Activated CD4-positive, alpha-beta T cell treated with anti-CD3 and anti-CD28 coated beads, Interleukin-2, Interleukin-6, amounts not matched to agents 100 ng/mL and 50 ng/mL, durations not matched to agents 16 hours and 8 hours (primary cell): ENCODE results near the gene SGSH.

ENCODE experiments used
- DNase-seq: peaks from one replicate; pipeline ENCODE4 v3.0.0-alpha.2; 2020

Gene SGSH

DNA sequence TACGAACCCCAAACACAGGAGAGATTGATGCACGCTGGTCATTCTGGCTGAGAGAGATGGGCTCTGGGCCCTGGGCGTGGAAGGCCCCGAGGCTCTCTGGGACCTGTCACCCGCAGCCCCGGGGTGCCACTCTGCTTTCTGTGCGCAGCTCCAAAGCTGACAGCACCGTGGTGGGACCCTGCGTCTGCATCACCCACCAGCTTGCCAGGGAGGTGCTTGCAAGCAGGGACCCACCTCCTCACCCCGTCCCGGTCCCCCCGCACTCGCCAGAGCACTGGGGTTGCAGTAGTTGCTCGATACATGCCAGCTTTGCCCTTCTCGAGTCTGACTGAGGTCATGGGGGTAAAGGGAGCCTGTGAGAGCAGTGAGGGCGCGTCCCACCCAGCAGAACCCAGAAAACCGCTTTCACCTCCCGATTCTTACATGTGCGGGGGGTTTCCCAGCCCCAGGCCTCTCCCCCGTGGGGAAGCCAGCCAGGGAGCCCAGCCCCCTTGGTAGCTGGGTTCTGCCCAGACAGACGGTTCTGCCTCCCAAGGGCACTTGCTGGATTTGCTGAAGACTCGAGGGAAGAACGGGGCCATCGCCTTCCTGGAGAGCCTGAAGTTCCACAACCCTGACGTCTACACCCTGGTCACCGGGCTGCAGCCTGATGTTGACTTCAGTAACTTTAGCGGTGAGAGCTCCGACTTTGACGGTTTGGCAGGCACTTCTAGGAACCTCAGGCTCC is 37.9 kb downstream of the SGSH start:
- no peak for DNase-seq

DNA sequence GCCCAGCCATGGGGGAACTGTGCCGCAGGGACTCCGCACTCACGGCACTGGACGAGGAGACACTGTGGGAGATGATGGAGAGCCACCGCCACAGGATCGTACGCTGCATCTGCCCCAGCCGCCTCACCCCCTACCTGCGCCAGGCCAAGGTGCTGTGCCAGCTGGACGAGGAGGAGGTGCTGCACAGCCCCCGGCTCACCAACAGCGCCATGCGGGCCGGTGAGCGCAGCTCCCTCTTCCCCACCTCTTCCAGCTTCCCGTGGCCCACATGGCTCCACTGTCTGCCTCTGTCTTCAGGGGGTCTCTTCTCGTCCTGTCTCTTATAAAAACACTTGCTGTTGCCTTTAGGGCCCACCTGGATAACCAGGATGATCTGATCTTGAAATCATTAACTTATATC is 38.7 kb downstream of the SGSH start:
- no peak for DNase-seq

DNA sequence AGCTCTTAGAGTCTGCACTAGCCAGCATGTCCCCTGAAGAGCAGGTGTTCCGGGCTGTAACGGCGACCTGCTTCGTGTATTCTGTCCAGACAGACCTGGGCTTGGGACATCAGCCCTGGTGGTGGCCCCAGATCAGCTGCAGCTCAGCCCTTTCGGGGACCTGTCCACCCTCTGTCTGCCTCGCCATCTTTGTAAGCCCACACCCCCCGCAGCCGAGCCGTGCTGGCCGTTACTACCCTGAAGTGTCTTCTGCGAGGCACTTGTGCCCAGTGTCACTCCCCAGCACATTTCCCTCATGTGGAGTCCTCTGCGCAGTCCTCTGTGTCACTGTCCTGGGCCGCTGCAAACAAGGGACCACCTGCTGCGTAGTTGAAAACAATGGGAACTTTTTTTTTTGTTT is 39.9 kb downstream of the SGSH start:
- DNase-seq = no peak

DNA sequence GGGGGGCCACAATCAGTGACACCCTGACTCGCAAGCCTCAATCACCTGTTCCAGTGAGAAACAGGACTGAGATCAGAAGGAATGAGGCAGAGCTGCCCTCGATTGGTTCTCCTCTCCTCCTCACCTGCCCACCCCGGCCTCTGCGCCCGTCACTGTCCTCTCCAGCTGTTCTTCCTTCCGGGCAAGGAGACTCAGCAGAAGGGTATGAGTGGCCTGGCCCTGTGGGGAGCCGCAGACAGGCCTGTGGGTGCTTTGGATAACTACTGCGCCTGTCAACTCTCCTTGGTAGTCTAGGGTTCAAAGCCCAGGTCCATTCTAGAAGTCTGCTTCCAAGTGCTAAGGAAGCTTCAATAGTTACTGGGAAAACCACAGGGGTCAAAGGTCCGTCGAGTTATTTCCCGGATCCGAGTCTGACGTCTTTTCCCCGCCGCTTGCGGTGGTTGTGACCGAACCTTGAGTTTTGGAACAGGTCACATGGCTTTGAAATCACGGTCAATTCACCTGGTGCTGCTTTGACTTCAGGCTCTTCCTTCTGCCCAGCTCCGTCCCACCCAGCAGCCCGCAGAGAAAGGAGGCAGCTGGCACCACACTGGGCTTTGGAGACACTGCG is 42.0 kb downstream of the SGSH start:
- DNase-seq = no peak

DNA sequence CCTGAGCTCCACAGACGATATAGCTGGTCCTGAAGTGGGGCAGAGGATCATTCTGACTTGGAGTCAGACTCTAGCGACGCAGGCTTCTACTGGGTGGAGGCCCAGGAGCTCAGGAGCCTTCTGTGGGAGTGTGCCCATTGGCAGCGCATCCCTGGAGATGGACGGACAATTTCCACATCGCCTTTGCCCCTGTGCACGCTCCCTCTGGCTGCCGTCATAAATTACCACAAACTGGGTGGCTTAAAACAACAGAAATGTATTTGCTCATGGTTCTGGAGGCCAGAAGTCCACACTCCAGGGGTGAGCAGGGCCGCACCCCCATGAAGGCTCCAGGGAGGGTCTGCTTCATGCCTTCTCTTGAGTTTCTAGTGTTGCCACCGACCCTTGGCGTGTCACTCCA is 43.4 kb downstream of the SGSH start:
- no peak for DNase-seq

DNA sequence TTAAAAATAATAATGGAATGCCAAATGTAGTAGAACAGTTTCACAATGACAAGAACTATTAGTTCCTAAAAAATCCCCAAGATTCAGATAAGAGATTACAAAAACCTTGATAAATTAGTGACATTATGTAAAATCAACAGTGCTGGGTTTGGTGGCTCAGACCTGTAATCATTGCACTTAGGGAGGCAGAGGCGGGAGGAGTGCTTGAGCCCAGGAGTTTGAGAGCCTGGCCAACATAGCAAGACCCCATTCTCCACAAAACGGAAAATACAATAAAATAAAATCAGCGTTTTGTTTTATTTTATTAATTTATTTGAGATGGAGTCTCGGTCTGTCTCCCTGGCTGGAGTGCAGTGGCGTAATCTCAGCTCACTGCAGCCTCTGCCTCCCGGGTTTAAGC is 46.2 kb downstream of the SGSH start:
- DNase-seq = no peak

DNA sequence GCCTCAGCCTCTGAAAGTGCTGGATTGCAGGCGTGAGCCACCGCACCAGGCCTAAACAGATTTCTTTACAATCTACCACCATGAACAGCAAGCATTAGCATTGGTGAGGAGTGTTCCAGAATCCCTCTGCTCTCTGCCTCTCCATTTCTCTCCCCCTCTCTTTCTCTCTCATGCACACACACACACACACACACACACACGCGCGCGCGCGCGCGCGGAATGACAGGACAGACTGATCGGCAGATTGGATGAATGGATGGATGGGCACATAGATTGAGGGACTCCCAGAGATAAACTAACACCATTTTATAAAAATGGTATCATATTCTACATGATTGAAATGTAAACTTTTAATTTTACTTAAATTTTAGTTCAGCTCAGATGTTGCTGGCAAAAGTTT is 47.0 kb downstream of the SGSH start:
- no peak for DNase-seq

DNA sequence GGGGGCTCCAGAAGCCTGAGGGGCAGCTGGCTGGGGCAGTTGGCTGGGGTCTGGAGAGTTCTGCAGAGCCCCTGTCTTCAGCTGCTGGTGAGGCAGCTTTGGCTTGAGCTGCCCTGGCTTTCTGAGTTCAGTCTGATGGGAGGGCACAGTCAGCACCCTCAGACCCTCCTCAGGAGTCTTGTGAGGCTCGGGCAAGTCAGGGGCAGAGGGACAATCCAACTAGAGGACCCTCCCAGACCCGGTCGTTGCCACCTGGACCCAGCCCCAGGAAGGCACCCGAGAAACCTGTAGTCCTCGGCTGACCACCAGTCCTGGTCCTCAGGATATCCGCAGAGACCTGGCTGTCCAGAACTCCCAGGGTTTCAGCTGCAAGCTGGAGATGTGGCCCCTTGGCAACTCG is 48.5 kb downstream of the SGSH start:
- DNase-seq = no peak

DNA sequence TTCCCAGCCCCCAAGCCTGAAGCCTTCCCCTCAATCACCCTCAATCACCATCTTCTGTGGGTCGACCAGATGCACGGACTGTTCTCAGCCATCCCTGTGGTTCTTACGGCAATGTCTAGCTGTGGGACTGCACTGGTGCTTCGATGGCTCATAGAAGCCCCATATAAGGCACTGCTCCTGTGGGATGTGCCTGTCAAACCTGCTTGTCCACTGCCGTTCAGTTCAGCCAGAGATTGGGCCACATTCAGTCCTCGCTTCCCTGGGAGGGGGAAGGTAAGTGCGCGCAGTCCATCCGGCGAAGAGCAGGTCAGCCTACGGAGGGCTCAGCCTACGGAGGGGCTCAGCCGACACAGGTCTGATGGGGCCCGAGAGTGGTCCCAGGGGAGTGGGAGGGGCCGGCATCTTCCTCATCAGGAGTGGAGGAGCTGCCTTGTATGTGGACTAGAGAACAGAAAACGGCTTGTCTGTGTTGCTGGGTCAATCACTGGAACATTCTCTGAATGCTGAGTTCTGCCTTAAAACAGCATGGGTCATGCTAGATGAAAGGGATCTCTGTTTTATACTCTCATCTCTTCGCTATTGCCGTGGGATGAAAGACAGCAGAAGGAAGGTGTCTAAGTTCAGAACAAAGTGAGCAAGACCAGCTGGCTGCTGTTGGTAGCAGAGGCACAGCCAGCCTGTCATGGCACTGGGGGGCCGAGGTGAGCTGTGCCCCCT is 50.2 kb downstream of the SGSH start, which contains the start of gene CARD14:
Gene CARD14 (plus strand): TSS at position 247 of the 717 bp plus-strand sequence. CDS start 11,409 bp downstream, outside the sequence.
- DNase-seq = no peak

DNA sequence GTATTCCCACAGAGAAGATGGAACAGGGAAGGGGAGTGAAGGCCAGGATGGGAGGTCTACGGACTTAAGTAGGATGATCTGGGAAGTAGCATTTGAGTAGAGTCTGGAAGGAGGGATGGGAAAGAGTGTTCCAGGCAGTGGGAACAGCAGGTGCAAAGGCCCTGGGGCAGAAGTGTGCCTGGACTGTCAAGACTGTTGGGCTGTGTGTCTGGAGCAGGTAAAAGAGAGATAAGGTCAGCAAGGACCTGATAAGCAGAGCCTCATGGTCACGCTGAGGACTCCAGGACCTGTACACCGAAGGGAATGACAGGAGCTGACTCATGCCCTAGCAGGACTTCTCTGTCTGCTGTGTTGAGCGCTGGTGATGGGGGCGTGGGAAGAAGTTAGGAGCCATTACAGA is 51.0 kb downstream of the SGSH start:
- DNase-seq = no peak

DNA sequence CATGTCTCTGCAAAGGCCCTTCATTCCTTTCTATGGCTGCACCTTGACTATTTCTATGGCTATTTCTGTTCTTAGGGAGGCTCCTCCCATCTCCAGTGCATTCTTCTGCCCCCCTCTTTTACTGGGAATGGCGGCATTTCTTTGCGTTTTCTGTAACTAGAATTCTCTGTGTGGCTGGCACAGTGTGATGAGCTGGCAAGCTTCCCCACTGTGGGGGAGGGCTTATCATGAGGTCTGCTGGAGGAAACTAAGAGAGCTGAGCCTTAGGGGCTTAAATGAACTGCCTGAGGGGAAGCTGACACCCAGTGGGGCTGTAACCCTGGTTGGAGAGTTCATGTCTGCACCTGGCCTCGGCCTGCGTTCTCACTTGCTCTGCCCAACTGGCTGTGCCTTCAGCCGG is 51.8 kb downstream of the SGSH start:
- no peak for DNase-seq

DNA sequence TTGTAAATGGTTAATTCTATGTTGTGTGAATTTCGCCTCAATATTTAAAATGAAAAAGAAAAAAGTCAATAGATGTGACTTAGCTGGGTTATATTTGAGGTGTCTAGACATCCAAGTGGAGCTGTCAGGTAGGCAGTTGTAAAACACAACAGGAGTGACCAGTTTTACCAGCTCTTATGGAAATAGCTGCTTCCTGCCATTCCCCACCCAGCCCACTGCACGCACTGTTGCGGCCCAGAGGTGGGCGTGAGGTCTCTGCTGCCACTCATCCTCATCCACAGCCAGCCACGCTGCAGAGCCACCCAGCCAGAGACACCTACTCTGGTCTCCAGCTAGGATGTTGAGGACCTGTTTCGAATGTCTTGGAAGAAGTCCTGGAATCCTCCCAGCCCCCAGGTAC is 53.7 kb downstream of the SGSH start:
- no peak for DNase-seq

DNA sequence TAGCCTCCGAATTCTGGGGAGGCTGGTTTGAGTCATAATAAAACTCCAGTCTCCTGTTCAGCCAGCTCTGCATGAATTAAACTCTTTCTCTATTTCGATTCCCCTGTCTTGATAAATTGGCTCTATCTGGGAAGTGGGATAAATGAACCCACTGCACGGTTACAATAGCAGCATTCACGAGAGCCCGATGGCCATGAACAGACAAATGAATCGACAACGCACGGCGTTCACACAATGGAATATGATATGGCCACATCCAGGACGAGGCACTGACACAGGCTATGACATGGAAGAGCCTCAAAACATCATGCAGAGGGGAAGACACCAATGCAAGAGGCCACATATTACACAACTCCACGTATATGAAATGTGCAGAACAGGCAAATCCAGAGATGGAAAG is 55.9 kb downstream of the SGSH start:
- no peak for DNase-seq

DNA sequence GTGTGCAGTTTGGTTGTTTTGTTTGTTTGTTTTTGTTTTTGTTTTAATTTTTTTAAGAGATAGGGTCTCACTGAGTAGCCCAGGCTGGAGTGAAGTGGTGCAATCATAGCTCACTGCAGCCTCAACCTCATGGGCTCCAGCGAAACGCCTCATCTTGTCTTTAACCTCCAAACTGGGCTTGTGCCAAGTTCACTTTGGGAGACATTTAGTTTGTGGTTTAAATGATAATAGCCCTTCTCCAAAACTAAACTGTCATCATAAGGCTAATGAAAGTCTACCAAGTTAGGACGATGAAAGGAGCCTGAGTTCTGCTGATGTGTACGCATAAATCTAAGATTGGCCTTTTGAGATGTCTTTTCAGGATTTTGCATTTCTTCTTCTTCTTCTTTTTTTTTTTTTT is 56.8 kb downstream of the SGSH start:
- DNase-seq = no peak

DNA sequence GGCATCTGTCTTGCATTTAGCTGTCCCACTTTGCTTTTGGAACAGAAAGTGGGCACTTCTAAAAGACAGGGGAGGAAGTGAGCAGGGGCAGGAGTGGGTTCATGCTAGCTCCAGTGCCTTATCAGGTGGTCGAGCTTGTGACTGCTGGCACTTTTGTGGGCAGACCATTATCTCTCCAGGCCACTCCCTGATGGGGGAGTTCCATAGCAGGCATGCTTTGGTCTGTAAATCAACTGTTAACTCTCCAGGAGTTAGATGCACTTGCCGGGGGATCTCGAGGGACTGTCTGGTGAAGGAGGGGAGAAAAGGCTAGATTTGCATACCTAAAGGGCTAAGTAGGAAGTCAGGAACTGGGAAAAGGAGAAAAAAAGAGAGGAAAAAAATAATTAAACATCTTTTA is 59.6 kb downstream of the SGSH start:
- no peak for DNase-seq
